GM21367 (cell line): ENCODE data around the gene S1PR5.
A peak's percentile ranks its signal among the peaks of the same experiment; 100 is the strongest.
"Not testable (repeated sequence)": the region's sequence is repeated elsewhere in the genome, so short reads cannot be mapped to it uniquely, and the experiment has no call there.

Experiments used
- ATAC-seq: cut with Tn5 transposase; IDR thresholded peaks from one replicate; pipeline ENCODE4 v1.9.1; 2021; ENCODE audit not compliant: unreplicated experiment

The S1PR5 gene

GRCh38 chr19:10517361-10517759 is at the start of gene S1PR5:
TSS of gene S1PR5 (minus strand) at chr19:10517447. CDS start at chr19:10515011, 2,436 bp downstream.
- no peak for ATAC-seq

GRCh38 chr19:10566658-10567410 is 49.6 kb upstream of the S1PR5 start:
- no peak for ATAC-seq

- no peak for ATAC-seq
These were observed 49.1 kb upstream of the S1PR5 start for GRCh38 chr19:10566408-10566657.

- peak; percentile 24 for ATAC-seq
These were observed 48.5 kb upstream of the S1PR5 start, which contains the start of gene KRI1 for GRCh38 chr19:10565567-10566407. TSS of gene KRI1 (minus strand) at chr19:10566010. CDS start at chr19:10565999, 11 bp downstream.

- no peak for ATAC-seq
These were observed 47.9 kb upstream of the S1PR5 start for GRCh38 chr19:10565028-10565566.

GRCh38 chr19:10562609-10563008 is 45.4 kb upstream of the S1PR5 start:
- no peak for ATAC-seq

- no peak for ATAC-seq
These were observed 42.9 kb upstream of the S1PR5 start for GRCh38 chr19:10560154-10560553.

- ATAC-seq, result no peak
These were observed 40.5 kb upstream of the S1PR5 start for GRCh38 chr19:10557603-10558197.

GRCh38 chr19:10555610-10555973 is 38.3 kb upstream of the S1PR5 start:
- no peak for ATAC-seq

GRCh38 chr19:10554760-10555609 is 37.7 kb upstream of the S1PR5 start:
- ATAC-seq, result no peak

GRCh38 chr19:10553943-10554381 is 36.7 kb upstream of the S1PR5 start:
- ATAC-seq, result no peak

GRCh38 chr19:10553087-10553667 is 35.9 kb upstream of the S1PR5 start:
- no peak for ATAC-seq

GRCh38 chr19:10552510-10553053 is 35.3 kb upstream of the S1PR5 start:
- no peak for ATAC-seq

- no peak for ATAC-seq
These were observed 34.6 kb upstream of the S1PR5 start for GRCh38 chr19:10551698-10552301.

GRCh38 chr19:10551006-10551405 is 33.8 kb upstream of the S1PR5 start:
- not testable (repeated sequence) for ATAC-seq

- no peak for ATAC-seq
These were observed 33.1 kb upstream of the S1PR5 start for GRCh38 chr19:10550336-10550735.

GRCh38 chr19:10549733-10550132 is 32.5 kb upstream of the S1PR5 start:
- no peak for ATAC-seq

- no peak for ATAC-seq
These were observed 31.6 kb upstream of the S1PR5 start for GRCh38 chr19:10548746-10549276.

GRCh38 chr19:10546817-10547216 is 29.6 kb upstream of the S1PR5 start:
- no peak for ATAC-seq
